Measurements from ENCODE around the gene HOXA13.

GRCh38 chr7:27214239-27214950, 14.5 kb upstream of the HOXA13 start:
- TF ChIP-seq CTCF (IDR thresholded peaks at IDR 0.05) (no peak), EZH2 (IDR thresholded peaks at IDR 0.05; ENCODE audit: borderline replicate concordance, insufficient read depth, low read depth, low read length, poor library complexity, severe bottlenecking) (no peak)
